HL-60 (cell line): ENCODE data around the gene JMJD1C.

ENCODE experiments used
- CTCF ChIP-seq: IDR thresholded peaks from one replicate; pipeline ENCODE4 v1.5.1; 2011; ENCODE audit warnings: low read length, control low read depth, inconsistent platforms; ENCODE audit not compliant: insufficient read depth
- GABPA ChIP-seq: IDR thresholded peaks from 2 replicates; pipeline ENCODE4 v1.6.1; 2012; ENCODE audit warnings: low read depth
- POLR2AphosphoS5 ChIP-seq: IDR thresholded peaks from 2 replicates; pipeline ENCODE4 v1.6.1; 2012; ENCODE audit warnings: low read depth
- REST ChIP-seq: IDR thresholded peaks from 2 replicates; pipeline ENCODE4 v1.6.1; 2012; ENCODE audit warnings: low read depth; ENCODE audit not compliant: insufficient replicate concordance
- SPI1 ChIP-seq: IDR thresholded peaks from 2 replicates; pipeline ENCODE4 v1.6.1; 2012; ENCODE audit warnings: low read depth, mild to moderate bottlenecking, borderline replicate concordance

GRCh38 chr10:63369711-63370110, 96.1 kb downstream of the JMJD1C start:
- TF ChIP-seq SPI1 (no peak), CTCF (no peak), POLR2AphosphoS5 (no peak), REST (no peak), GABPA (no peak)
